ENCODE measurements around the gene DR1.

The DR1 gene

DNA sequence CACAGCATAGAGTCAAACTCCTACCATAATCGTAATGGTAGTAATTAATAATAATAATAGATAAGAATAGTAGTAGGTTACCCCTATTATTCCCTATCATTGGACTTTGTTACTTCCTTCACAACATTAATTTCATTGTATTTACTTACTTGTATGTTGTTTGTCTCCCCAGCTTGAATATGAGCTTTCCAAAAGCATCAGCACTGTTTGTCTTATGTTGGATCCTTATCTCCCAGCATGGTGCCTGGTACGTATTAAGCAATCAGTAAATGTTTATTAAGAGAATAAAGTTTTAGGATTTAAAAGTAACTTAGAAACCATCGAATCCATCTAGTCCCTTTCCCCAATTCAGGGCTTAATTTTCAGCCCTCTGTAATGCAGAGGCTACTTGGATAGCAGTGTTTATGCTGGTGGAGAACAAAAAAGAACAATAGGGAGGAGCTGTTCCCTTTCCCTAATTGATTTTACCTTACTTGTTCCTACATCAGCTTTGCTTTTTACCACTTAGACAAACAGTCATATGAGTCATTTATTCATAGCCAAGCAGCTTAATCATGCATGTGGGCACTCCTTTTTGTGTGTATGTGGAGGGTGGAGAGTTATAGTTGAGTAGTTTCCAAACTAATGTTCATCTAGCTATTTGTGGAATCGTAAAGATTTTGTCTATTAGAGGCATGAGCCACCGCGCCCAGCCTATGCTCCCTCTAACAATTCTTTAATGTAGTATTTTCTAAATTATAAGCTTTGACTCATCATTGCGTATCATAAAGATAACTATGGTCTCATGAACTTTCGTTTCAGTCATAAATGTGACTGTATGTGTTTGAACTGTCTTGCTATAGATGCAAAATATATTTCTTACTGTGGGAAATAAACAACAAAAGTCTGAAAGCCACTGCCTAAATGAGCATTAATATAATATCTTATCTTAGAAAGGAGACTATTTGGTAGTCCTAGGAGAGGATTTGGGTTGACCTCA, 20.9 kb upstream of the DR1 start:
- no peaks in the 10 kb centered on the region for H3K36me3 ChIP-seq (ENCODE audit: control insufficient read depth, insufficient read depth, low read length)
- no peak overlapping the region for H3K4me3 ChIP-seq (ENCODE audit: low read depth, low read length)
- H3K27me3 ChIP-seq (ENCODE audit: control insufficient read depth, insufficient read depth, low read length), result no peaks in the 10 kb centered on the region
- no peak overlapping the region for H3K9ac ChIP-seq (ENCODE audit: low read depth, low read length)
- H3K4me1 ChIP-seq (ENCODE audit: control insufficient read depth, insufficient read depth, low read length), result peaks cover 5% of the 10 kb centered on the region
- peaks cover 9% of the 10 kb centered on the region for H3K9me3 ChIP-seq (ENCODE audit: control insufficient read depth, insufficient read depth, low read length)

DNA sequence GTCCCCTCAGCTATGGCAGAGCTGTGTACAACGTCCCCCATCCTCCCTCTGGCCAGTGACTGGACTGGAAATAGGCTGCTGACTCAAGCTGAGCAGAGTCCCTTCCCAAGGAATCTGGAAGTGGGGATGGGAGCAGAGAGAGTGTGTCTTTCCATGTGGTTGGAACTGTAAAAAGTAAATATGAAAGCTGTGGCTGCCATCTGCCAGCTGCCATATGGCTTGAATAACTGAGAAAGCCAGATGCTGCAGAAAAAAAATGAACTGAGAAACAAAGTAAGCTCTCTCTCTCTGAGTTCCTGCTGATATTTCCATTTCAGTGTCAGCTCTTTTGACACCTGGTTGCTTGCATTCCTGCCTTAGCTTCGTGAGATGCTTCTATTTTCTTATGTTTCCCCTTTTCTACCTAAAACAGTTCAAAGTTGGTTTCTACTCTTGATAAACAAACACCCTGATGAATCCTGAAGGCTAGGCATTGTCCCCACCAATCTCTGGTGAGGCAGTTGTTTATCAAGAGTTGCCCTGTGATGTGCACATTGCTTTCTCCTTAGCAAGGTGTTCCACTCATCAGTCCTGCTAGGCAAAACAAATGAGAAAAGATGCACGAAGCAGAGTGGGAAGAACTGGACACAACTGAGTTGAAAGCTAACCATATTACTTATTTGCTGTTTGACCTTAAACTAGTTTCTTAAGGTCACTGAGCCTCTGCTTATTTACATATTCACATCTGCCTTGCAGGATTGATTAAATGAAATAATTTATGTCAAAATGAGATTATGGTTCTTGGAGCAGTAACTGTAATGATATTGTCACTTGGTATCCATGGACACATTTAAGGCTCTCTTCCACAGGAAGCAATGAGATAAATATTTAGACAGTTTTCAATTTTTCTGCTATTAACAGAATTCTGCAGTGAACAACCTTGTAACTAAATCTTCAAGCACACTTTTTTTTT, 16.6 kb upstream of the DR1 start:
- peaks cover 18% of the 10 kb centered on the region for H3K4me1 ChIP-seq (ENCODE audit: control insufficient read depth, insufficient read depth, low read length)
- no peaks in the 10 kb centered on the region for H3K27me3 ChIP-seq (ENCODE audit: control insufficient read depth, insufficient read depth, low read length)
- H3K9me3 ChIP-seq (ENCODE audit: control insufficient read depth, insufficient read depth, low read length), result no peaks in the 10 kb centered on the region
- no peaks in the 10 kb centered on the region for H3K36me3 ChIP-seq (ENCODE audit: control insufficient read depth, insufficient read depth, low read length)
- H3K4me3 ChIP-seq (ENCODE audit: low read depth, low read length), result no peak overlapping the region
- no peak overlapping the region for H3K9ac ChIP-seq (ENCODE audit: low read depth, low read length)

DNA sequence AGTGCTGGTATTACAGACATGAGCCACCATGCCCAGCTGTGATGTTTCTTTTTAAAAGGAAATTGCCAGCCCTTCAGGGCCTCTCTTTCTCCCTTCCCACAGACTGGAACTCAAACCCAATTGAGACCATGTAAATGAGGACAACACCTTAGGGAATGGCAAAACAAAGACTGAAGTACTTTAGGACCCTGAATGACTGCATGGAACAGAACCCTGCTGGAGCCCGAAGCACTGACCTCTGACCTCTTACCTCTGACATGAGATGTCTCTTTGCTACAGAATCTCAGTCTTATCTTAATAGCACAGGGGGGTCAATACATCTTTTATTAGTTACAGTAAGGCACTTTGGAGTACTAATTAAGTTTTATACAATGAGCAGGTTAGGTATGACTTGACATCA, 15.5 kb upstream of the DR1 start:
- no peaks in the 10 kb centered on the region for H3K27me3 ChIP-seq (ENCODE audit: control insufficient read depth, insufficient read depth, low read length)
- H3K9ac ChIP-seq (ENCODE audit: low read depth, low read length), result no peak overlapping the region
- no peak overlapping the region for H3K4me3 ChIP-seq (ENCODE audit: low read depth, low read length)
- no peaks in the 10 kb centered on the region for H3K36me3 ChIP-seq (ENCODE audit: control insufficient read depth, insufficient read depth, low read length)
- peaks cover 16% of the 10 kb centered on the region for H3K4me1 ChIP-seq (ENCODE audit: control insufficient read depth, insufficient read depth, low read length)
- no peaks in the 10 kb centered on the region for H3K9me3 ChIP-seq (ENCODE audit: control insufficient read depth, insufficient read depth, low read length)

DNA sequence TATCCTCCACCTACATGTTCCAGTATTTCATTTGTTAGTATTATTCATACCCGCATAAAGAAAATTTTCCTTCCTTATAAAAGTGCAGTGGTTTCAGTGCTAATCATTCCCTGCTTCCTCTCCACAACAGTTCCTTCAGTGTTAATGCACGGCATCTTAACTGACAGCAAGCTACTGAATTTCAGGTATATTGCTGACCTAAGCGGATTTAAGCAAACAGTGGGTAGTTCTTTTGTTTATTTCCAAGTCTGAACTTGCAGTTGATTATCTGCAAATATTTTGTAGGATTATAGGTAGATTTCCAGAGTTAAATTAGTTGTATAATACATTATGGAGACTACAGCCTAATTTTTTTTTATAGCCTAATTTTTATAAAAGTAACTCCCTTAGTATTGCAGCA, 15.1 kb upstream of the DR1 start:
- Histone ChIP-seq H3K9me3 (ENCODE audit: control insufficient read depth, insufficient read depth, low read length) (no peaks in the 10 kb centered on the region), H3K4me3 (ENCODE audit: low read depth, low read length) (no peak overlapping the region), H3K27me3 (ENCODE audit: control insufficient read depth, insufficient read depth, low read length) (no peaks in the 10 kb centered on the region), H3K4me1 (ENCODE audit: control insufficient read depth, insufficient read depth, low read length) (peaks cover 16% of the 10 kb centered on the region), H3K36me3 (ENCODE audit: control insufficient read depth, insufficient read depth, low read length) (no peaks in the 10 kb centered on the region), H3K9ac (ENCODE audit: low read depth, low read length) (no peak overlapping the region)

DNA sequence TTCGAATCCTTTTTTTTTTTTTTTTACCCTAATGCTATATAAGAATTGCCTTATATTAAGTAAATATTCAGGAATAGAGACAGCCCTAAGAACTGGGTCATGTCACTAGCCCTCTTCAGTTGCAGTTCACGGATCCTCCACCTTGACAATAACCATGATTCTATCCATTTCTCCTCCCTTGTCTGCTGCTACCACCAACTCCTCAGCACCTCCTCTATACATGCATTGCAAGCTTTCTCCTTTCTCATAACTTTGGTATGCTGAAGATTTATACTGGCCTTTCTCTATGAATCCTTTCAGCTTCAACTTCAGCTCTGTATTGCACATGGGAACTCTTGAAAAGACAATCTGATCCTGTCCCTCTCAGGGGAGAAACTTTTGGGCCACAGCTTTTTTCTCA, 14.3 kb upstream of the DR1 start:
- no peak overlapping the region for H3K4me3 ChIP-seq (ENCODE audit: low read depth, low read length)
- no peaks in the 10 kb centered on the region for H3K27me3 ChIP-seq (ENCODE audit: control insufficient read depth, insufficient read depth, low read length)
- no peaks in the 10 kb centered on the region for H3K36me3 ChIP-seq (ENCODE audit: control insufficient read depth, insufficient read depth, low read length)
- no peak overlapping the region for H3K9ac ChIP-seq (ENCODE audit: low read depth, low read length)
- peaks cover 16% of the 10 kb centered on the region for H3K4me1 ChIP-seq (ENCODE audit: control insufficient read depth, insufficient read depth, low read length)
- no peaks in the 10 kb centered on the region for H3K9me3 ChIP-seq (ENCODE audit: control insufficient read depth, insufficient read depth, low read length)

DNA sequence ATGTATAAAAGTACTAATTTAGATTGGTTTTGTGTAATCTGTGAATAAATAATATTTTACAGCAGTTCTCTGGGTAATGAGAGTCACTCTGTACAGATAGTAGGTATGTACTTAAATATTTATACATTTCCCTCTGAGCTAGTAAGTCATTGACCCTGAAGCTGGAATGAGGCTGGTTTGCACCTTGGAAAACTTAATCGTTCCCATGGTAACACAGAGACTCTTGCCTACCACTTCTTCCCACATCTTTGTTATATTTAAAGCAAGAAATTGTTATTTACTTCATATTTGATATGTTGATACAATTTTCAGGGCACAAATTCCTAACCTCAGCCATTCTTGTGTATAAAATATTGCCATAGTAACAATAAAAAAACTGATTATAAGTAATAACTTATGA, 13.3 kb upstream of the DR1 start:
- Histone ChIP-seq H3K9me3 (ENCODE audit: control insufficient read depth, insufficient read depth, low read length) (no peaks in the 10 kb centered on the region), H3K4me1 (ENCODE audit: control insufficient read depth, insufficient read depth, low read length) (peaks cover 16% of the 10 kb centered on the region), H3K27me3 (ENCODE audit: control insufficient read depth, insufficient read depth, low read length) (no peaks in the 10 kb centered on the region), H3K36me3 (ENCODE audit: control insufficient read depth, insufficient read depth, low read length) (peaks cover 2% of the 10 kb centered on the region), H3K4me3 (ENCODE audit: low read depth, low read length) (no peak overlapping the region), H3K9ac (ENCODE audit: low read depth, low read length) (no peak overlapping the region)

DNA sequence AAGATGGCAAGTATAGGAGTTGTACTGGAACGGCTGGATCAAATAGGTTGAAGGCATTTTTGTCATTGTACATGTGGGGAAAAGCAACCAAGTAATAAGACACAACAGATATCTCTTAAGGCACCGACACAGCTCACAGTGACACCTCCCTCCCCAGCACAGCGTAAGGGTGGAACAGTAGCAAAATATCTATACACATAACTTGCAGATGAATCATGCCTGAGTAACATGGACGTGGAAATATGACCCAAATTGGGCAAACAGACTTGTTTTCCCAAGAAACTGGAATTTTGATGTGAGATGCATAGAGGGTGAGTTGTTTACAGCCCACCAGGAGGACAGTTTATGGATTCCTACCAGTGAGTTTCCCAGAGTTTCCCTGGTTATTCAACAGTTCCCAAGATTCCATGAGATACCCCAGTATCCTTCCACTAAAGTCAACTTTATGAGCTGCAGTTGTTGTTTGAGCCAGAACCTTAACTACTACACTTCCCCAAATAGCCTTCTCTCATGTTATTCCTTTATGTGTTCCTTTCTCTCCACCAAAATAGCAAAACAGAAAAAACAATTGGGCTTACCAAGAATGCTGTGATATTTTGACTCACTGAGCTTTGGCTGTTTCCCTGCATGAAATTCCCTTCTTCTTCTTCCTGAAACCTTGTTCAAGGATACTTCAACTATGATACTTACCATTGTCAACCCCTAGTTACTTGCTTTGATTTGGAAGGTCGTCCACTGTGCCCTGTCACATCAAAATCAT, 7.1 kb upstream of the DR1 start:
- Histone ChIP-seq H3K27me3 (ENCODE audit: control insufficient read depth, insufficient read depth, low read length) (no peaks in the 10 kb centered on the region), H3K9ac (ENCODE audit: low read depth, low read length) (no peak overlapping the region), H3K9me3 (ENCODE audit: control insufficient read depth, insufficient read depth, low read length) (no peaks in the 10 kb centered on the region), H3K36me3 (ENCODE audit: control insufficient read depth, insufficient read depth, low read length) (peaks cover 6% of the 10 kb centered on the region), H3K4me1 (ENCODE audit: control insufficient read depth, insufficient read depth, low read length) (peaks cover 7% of the 10 kb centered on the region), H3K4me3 (ENCODE audit: low read depth, low read length) (no peak overlapping the region)

DNA sequence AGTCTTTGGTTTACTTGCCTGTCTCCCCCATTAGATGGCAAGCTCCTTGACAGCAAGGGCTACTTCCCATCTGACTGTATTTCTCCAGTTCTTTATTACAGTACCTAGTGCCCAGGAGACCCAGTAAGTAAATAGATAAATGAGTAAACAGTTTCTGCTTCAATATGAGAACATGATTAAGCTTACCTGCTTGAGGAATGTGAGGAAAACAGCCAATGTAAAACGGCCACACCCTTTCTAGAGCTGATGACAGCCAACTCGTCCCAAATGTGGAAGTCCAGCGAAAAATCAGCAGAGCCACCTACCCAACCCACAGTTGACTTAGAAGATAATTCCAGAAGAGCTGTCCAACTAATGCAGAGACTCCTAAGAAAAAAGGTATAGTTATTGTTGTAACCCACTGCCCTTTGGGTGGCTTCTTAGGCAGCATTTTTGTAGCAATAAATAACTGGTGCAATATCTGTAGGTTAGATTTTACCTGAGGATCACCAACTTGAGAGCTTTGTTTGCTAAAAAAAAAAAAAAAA, 6.5 kb upstream of the DR1 start:
- Histone ChIP-seq H3K9ac (ENCODE audit: low read depth, low read length) (no peak overlapping the region), H3K9me3 (ENCODE audit: control insufficient read depth, insufficient read depth, low read length) (no peaks in the 10 kb centered on the region), H3K4me3 (ENCODE audit: low read depth, low read length) (no peak overlapping the region), H3K27me3 (ENCODE audit: control insufficient read depth, insufficient read depth, low read length) (no peaks in the 10 kb centered on the region), H3K36me3 (ENCODE audit: control insufficient read depth, insufficient read depth, low read length) (peaks cover 6% of the 10 kb centered on the region), H3K4me1 (ENCODE audit: control insufficient read depth, insufficient read depth, low read length) (peaks cover 7% of the 10 kb centered on the region)

DNA sequence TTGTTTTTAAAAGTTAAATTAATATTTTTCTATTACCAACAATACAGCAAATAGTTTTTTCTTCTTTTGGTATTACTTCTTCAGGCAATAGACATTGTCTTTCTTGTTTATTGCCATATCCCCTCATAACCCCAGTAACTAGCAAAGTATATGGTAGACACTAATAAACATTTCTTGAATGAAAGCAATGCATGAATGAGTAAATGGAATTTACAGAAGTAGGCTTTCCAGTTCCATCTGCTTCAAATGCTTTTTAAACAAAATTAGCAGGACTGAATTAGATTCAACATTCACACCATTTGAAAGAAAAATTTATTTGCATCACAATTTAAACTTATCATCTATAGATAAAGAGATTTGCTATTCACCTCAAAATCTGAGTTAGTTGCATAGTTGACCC, 5.6 kb upstream of the DR1 start:
- peaks cover 6% of the 10 kb centered on the region for H3K36me3 ChIP-seq (ENCODE audit: control insufficient read depth, insufficient read depth, low read length)
- no peak overlapping the region for H3K9ac ChIP-seq (ENCODE audit: low read depth, low read length)
- peaks cover 7% of the 10 kb centered on the region for H3K4me1 ChIP-seq (ENCODE audit: control insufficient read depth, insufficient read depth, low read length)
- no peak overlapping the region for H3K4me3 ChIP-seq (ENCODE audit: low read depth, low read length)
- H3K9me3 ChIP-seq (ENCODE audit: control insufficient read depth, insufficient read depth, low read length), result no peaks in the 10 kb centered on the region
- H3K27me3 ChIP-seq (ENCODE audit: control insufficient read depth, insufficient read depth, low read length), result no peaks in the 10 kb centered on the region

DNA sequence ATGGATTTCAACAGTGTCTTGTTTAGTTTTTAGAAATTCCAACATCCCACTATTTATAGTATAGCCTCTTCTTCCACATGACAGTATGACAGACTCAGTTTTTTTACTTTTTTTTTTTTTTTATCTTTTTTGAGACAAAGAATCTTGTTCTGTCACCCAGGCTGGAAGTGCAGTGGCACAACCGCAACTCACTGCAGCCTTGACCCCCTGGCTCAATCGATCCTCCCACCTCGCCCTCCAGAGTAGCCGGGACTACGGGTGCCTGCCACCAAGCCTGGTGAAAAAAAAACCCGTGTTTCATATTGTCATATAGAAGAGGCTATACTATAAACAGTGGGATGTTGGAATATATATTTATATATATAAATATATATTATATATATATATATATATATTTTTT, 1.2 kb upstream of the DR1 start:
- no peaks in the 10 kb centered on the region for H3K36me3 ChIP-seq (ENCODE audit: control insufficient read depth, insufficient read depth, low read length)
- H3K9ac ChIP-seq (ENCODE audit: low read depth, low read length), result no peak overlapping the region
- peaks cover 7% of the 10 kb centered on the region for H3K4me1 ChIP-seq (ENCODE audit: control insufficient read depth, insufficient read depth, low read length)
- H3K9me3 ChIP-seq (ENCODE audit: control insufficient read depth, insufficient read depth, low read length), result no peaks in the 10 kb centered on the region
- H3K27me3 ChIP-seq (ENCODE audit: control insufficient read depth, insufficient read depth, low read length), result no peaks in the 10 kb centered on the region
- no peak overlapping the region for H3K4me3 ChIP-seq (ENCODE audit: low read depth, low read length)
